Hippocampal formation (tissue), 2 donors: ENCODE measurements around the gene KCND1.
A peak's percentile ranks its signal among the peaks of the same experiment; 100 is the strongest.

Experiments used
- DNase-seq, 2 donors: peaks; one replicate each; lab custom pipeline; 2025; lab: John Stamatoyannopoulos, UW

The KCND1 gene

GRCh38 chrX:48937054-48937907 lies 34.4 kb downstream of the KCND1 start:
- no peak for DNase-seq

GRCh38 chrX:48936429-48937053 lies 35.1 kb downstream of the KCND1 start:
- no peak for DNase-seq

- no peak for DNase-seq
Measured at GRCh38 chrX:48935301-48935670, 36.4 kb downstream of the KCND1 start.

- no peak for DNase-seq
Measured at GRCh38 chrX:48934581-48935300, 36.9 kb downstream of the KCND1 start.

- DNase-seq: no peak
Measured at GRCh38 chrX:48933757-48934156, 37.9 kb downstream of the KCND1 start.

GRCh38 chrX:48927736-48928382 lies 43.8 kb downstream of the KCND1 start:
- no peak for DNase-seq

- no peak for DNase-seq
Measured at GRCh38 chrX:48927123-48927522, 44.5 kb downstream of the KCND1 start.

- DNase-seq: no peak
Measured at GRCh38 chrX:48924270-48924669, 47.4 kb downstream of the KCND1 start.

- DNase-seq: no peak
Measured at GRCh38 chrX:48923771-48924170, 47.9 kb downstream of the KCND1 start.

- no peak for DNase-seq
Measured at GRCh38 chrX:48920718-48921104, 50.9 kb downstream of the KCND1 start.

GRCh38 chrX:48919947-48920717 lies 51.5 kb downstream of the KCND1 start:
- DNase-seq: no peak

- no peak for DNase-seq
Measured at GRCh38 chrX:48919360-48919841, 52.2 kb downstream of the KCND1 start.

GRCh38 chrX:48918643-48919340 lies 52.9 kb downstream of the KCND1 start, which contains the start of gene PIM2:
Gene PIM2 (minus strand): TSS chrX:48919024. CDS start chrX:48918834, 190 bp downstream.
- peak; percentile 66 for DNase-seq

- no peak for DNase-seq
Measured at GRCh38 chrX:48918301-48918642, 53.4 kb downstream of the KCND1 start.

GRCh38 chrX:48917139-48918001 lies 54.3 kb downstream of the KCND1 start:
- DNase-seq: peak; percentile 69 to 71

GRCh38 chrX:48914593-48915493 lies 56.8 kb downstream of the KCND1 start:
- DNase-seq: no peak

- no peak for DNase-seq
Measured at GRCh38 chrX:48913605-48914366, 57.9 kb downstream of the KCND1 start.
